Stimulated activated CD8-positive, alpha-beta memory T cell treated with anti-CD3 and anti-CD28 coated beads, Interleukin-7, amount 100 ng/mL, for 48 hours (primary cell): ENCODE results near the gene VSIG10.
A peak's percentile ranks its signal among the peaks of the same experiment; 100 is the strongest.

Experiments
- DNase-seq, 2 donors: peaks; one replicate each; pipeline ENCODE4 v3.0.0-alpha.2; 2020; ENCODE audit warnings: low read depth in 1 of 2; ENCODE audit errors: extremely low read depth in 1 of 2

VSIG10 gene

DNA sequence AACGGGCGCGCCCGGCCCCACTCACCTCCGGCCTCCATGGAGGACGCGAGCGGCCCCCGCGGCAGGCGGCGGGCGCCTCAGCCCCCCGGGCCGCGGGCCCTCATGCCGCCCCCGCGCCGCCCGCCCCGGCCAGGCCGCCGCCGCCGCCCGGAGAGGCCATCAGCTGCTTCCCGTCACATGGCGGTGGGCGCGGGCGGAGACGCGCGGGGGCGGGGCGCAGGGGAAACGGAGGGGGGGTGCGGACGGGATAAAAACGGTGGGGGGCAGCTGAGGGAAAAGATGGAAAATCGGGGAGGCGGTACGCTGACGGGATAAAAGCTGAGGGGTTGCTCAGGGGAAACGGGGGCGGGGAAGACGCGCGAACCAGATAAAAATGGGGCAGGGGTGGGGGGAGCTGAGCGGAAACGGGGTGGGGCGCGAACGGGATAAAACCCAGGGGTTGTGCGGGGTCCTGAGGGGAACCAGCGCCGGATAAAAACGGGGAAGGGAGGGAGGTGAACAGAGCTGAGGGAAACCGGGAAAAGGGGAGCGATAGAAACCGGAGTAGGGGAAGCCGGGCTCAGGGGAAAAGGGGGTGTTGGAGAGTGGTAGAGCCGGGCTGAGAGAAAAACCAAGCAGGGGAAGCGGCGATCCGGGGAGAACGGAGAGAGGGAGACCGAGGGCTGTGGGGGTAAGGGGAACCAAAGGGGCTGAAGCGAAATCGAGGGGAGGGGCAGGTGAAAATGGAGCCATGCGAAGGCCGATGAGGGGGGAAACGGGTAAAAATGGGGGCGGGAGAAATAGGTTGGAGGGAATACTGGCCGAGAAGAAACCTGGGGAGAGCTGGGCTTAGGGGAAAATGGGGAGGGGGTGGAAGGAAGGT is 42.6 kb downstream of the VSIG10 start, which contains the start of gene WSB2:
TSS of gene WSB2 (minus strand) at position 169 of the 862 bp plus-strand sequence. CDS start at position 38, 131 bp downstream.
- no peak for DNase-seq

DNA sequence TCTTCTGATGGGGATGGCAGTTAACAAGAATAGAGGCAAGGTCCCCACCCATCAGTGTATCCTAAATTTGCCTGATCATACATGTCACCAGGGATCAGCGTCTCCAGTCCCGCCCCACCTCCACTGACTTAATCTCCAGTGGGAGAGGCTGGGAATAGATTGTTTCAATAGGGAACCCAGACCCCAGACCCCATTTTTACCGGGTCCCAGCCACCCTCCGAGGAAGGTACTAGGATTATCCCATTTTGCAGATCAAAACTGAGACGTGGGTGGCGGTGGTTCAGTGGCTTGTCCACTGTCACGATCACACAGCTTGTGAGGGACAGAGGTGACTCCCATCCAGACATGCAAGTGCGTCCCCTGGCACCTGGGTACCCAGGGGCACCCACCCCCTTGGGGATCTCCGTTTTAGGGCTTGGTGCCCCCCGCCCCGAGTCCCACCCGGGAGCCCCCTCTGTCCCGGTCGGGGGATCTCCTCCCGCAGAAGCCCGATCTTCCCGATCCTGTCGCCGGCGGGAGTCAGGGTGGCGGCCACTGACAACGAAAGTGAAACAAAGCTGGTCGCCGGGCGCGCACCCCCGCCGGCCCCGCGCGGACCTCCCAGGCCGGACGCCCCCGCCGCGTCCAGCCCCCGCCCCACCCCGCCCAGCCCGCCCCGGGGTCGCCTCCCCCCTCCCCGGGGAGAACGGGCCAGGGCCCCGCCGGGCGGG is 43.4 kb downstream of the VSIG10 start:
- DNase-seq = no peak

DNA sequence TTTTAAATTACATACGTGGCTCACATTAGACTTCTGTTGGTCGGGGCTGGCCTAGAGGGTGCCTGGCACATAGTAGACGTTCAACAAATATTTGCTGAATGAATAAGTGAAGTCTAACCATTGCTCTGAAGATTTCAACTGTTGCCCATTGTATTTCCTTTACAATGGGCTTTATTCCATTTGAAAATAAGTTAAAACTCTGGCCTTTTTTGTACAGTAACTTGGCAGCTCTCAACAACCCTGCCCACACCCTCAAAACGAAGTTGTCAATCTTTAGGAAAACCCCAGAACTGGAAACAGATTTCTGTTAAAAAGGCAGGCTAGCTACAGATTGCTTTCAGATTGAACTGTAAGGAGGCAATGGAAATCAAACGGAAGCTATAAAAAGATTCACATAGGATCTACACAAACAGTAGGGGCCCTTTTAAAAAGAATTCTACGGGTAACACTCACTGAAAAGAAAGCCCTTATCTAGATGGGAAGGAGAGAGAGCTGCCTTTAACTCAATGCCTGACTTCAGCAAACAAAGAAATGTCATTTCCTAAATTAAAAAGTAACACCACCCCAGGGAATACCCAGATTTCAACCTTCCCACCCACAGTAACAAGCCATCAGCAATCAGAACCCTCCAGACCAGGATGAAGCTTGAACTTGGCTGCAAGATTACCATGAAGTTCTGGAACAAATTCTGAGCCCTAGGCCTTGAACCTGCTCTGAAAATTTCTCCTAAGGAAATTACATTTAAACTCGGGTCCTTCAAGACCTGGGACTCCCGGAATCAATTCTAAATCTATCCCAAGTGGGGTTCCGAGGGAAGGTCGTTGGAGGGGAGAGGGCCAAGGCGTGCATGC is 44.2 kb downstream of the VSIG10 start:
- no peak for DNase-seq

DNA sequence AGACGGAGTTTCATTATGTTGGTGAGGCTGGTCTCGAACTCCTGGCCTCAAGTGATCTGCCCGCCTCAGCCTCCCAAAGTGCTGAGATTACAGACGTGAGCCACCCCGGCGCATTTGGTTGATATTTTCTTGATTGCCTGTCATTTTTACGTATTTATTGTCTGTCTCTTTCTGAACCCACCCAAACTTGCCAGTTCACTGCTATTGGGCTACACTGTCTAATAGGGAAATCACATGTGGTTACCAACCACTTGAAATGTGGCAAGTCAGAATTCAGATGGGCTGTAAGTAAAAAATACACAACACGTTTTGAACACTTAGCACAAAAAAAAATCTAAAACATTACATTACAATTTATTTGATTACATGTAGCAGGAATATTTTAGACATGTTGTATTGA is 44.9 kb downstream of the VSIG10 start:
- no peak for DNase-seq

DNA sequence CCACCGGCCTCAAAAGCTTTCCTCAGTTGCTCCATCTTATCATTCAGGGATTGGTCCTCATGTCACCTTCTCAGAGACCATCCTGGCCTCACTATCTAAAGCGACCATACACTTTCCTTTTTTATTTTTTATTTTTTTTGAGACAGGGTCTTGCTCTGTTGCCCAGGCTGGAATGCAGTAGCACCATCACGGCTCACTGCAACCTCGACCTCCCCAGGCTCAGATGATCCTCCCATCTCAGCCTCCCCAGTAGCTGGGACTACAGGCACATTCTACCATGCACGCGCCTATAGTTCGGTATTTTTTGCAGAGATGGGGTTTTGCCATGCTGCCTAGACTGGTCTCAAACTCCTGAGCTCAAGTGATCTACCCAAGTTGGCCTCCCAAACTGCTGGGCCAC is 45.6 kb downstream of the VSIG10 start:
- no peak for DNase-seq

DNA sequence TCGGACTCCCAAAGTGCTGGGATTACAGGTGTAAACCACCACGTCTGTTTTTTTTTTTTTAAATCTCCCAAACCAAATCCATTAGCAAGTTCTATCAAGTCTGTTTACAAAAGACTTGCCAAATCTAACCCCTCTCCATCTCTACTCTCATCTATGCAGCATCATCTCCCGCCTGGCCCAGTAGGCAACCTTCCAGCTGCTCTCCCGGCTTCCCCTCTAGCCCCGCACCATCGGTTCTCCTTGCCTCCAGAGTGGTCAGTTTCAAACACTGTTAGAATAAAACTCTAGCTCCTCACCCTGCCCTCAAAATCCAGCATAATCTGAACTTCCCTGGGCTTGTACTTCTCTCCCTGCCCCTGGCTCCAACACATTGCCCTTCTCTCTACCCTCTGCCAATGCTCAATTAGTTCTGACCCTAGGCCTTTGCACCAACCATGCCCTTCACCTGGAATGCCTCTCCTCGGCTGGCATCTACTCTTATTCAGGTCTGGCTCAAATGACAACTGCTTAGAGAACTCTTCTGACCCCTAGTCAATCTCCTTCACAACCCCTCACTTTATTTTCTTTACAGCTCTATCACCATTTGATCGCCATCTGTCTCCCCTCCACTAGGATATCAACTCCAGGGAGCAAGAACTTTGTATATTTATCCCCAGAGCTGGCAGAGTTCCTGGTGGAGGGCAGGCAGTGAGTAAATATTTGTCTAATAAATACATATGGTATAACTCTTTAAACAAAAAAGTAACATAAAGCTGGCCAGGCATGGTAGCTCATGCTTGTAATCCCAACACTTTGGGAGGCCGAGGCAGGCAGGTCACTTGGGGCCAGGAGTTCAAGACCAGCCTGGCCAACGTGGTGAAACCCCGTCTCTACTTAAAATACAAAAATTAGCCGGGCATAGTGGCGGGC is 47.7 kb downstream of the VSIG10 start:
- DNase-seq = no peak

DNA sequence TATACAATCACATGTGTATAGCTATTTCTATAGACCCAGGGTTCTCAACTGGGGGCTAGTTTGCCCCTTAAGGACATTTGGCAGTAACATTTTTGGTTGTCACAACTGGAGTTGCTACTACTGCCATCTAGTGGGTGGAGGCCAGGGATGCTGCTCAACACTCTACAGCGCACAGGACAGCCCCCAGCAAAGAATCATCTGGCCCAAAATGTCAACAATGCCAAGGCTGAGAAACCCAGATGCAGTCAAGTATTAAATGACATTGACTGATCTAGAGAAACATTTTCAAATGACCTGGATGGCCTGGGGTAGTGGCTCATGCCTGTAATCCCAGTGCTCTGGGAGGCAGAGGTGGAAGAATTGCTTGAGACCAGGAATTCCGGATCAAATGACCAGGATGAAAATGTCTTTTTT is 48.7 kb downstream of the VSIG10 start:
- peak; percentile 52 to 63 for DNase-seq

DNA sequence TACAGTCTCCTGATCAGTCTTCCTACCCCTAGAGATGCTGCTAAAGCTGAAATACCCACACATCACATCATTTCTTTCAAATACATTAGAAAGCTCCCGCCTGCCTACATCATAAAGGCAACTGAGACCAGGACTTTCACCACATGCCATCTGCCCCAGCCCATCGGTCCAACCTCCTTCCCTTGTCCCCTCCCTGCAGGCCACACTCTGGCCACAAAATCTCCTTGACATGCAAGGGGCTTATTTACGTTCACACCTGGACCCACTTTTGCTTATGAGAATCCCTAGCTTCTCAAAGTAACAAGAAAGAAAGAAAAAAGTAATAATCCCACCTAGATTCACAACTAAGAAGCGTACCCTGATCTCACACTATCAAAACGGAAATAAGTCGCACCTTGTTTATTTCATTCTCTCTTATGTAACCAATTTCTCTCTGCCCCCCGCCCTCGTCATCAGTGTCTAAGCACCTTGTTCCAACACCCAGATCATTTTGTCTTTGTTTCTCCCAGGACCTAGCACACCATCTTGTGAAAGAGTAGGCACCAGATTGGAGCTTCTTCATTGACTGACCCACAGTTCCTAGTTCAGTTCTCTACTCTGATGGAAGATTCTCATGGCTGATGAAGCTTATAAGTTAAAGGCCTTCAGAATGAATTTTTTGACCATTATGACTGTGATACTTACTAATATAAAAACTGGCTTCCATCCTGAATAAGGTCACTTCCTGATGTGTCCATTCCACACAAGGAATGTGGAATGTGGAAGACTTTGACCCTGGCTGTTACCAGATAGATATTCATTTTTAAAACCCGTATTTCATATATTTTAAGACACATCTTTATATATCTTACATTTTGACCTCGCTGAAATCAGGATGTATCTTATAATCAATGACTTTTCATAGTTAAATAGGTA is 50.5 kb downstream of the VSIG10 start:
- DNase-seq = no peak

DNA sequence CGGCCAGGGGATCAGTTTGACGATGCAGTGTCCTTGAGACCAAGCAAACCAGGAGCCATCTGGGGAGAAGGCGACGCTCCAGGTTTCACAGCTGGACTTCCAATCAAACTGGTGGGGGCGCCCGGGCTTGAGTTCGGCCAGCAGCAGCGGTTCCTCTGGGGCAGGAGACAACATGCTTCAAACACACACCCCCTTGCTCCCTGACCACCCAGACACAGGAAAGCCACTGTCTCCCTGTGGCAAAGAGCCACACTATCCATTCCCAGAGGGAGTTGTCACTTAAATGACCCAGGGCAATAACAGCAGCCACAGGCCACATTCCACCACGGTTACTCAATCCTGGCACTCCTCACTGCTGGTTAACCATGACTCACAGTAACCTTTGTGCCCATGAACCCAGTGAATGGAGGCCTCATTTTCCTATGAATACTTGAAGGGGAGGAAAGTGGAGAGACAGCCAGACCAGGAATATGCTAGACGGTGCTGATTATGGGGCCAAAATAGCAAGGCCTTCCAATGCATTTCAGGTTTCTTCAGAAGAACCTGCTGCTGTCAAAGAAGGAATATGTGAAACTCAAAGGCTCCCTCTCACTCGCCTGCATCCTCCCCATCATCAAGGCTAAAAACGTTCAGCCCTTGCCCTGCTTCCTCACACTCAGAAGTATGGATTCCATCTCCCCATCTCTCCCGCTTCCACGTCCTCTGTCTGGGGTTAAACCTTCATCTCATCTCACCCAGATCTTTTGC is 51.3 kb downstream of the VSIG10 start:
- DNase-seq = peak in 1 of 2 donors; percentile 51

DNA sequence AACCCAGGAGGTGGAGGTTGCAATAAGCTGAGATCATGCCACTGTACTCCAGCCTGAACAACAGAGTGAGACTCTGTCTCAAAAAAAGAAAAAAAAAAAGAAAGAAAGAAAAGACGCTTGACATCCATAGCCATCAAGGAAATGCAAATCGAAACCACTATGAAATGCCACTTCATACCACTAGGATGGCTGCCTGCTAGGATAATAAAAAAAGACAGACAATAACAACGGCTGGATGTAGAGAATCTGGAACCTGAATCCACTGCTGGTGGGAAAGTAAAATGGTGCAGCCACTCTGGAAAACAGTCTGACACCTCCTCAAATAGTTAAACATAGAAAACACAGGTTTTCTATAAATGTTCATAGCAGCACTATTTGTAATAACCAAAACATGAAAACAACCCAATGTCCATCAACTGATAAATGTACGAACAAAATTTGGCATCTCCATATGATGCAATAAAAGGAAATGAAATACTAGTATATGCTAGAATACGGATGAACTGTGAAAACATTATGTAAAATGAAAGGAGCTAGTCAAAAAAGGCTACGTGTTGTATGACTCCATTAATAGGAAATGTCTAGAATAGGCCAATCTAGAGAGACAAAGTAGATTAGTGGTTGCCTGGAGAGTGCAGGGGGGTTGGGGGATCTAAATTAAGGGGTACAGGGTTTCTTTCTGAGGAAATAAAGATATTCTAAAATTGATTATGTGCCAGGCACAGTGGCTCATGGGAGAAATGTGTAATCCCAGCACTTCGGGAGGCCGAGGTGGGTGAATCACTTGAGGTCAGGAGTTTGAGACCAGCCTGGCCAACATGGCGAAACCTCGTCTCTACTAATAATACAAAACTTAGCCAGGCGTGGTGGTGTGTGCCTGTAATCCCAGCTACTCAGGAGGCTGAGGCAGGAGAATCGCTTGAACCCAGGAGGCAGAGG is 52.6 kb downstream of the VSIG10 start:
- DNase-seq = no peak

DNA sequence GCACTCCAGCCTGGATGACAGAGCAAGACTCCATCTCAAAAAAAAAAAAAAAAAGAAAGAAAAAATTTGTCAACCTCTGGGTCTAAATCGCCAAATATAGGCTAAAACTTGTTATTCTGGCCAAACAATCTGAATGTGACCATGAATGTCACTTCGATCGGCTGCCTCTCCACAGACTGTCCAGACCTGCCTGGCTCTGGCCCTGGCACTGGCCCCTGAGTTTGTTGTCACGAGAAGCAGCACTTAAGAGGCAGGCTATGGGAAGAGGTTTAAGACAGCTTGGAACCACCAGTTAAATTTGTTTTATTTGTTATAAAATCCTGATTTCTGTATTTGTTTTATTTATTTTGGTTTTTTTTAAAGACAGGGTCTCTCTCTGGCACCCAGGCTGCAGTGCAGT is 57.4 kb downstream of the VSIG10 start:
- DNase-seq = no peak

DNA sequence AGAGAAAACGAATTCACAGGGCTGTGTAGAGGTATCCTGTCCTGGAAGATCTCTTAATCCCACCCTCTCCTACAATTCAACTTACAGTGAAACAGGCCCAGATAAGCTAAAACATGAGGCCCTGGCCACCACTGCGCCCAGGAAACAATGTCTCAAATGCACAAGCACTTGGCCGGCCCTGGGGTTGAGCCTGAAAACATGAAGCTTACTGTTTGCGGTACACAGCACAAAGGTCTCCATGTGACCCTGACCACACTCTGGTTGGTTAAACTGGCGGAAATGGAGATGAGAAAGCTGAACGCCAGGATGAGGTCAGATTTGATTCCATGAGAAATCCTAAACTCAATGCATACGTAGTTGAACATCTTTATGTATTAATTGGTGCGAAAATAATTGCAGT is 59.2 kb downstream of the VSIG10 start:
- no peak for DNase-seq

DNA sequence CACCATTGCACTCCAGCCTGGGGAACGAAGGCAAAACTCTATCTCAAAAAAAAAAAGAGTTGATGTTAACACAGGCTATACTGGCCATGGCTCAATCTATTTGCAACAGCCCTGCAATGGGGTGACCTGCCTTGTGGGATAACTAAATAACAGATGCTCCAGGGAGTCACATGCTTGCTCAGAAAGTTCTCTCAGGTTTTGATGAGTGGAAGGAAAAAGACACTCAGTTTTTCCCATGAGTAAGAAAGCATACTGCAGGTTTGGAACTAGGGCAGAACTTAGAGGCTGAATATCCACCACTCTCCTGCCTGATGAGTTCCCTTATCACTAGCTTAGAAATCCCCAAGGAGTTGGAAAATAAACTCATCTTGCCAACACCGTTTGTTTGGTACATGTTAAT is 59.7 kb downstream of the VSIG10 start:
- no peak for DNase-seq

DNA sequence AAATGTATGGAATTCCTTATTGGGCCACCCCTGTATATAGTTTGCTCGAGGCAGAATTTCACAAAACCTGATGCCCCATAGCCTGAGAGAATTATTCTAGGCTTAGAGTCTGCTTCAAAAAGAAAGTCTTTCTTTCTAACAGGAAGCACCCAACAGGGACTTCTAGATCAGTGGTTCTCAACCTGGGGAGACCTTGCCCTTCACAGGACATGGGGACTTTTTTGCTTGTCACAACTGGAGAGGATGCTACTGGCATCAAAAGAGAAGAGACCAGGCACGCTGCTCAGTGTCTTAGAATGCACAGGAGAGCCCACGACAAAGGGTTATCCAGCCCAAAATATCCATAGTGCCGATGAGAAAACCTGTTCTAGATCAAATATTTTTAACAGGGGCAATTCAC is 61.7 kb downstream of the VSIG10 start:
- no peak for DNase-seq

DNA sequence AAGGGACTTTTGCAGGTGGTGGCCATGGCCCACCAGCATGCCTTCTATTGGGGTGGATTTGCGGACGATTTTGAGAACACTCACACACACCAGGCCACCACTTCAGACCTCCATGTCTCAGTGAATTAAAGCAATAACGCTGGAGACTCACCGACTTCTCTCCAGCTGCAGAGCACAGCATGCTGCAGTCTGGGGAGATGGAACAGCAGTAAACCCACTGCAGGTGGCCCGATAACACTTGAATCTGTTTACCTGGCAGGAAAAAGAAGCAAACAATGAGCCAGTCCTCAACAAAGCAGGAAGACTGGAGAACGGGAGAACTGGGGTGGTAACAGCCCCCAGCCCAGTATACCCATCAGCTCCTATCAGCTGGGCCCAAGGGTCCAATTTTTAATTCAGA is 65.7 kb downstream of the VSIG10 start:
- no peak for DNase-seq

DNA sequence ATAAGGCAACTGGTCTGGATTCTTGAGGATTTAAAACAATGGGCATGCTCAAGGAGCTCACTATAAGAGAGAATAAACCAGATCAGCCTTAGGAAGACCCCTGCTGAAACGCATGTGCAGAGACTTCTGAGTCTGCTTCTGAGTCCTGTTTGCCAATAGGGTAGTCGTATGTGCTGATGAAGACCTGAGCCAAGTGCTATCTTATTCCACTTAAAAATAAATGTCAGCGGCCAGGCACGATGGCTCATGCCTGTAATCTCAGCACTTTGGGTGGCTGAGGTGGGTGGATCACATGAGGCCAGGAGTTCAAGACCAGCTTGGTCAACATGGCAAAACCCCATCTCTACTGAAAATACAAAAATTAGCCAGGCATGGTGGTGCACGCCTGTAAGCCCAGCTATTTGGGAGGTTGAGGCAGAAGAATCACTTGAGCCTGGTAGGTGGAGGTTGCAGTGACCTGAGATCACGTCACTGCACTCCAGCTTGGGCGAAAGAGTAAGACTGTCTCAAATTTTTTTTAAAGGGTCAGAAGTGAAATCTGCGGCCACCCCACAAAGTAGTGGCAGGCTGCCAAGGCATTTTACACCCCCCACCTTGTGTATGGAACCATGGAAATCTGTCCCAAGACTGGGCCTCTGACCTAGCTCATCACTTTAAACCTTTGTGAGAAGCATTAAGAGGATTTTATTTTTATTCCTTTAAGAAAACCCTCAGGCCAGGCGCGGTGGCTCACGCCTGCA is 67.0 kb downstream of the VSIG10 start:
- no peak for DNase-seq
